ENCODE data around the gene TM4SF1. TPM values are rescaled to one million over a fixed set of nuclear protein-coding genes. Genes with fewer than 3 reads are reported as not detected.

TM4SF1 gene, protein sequence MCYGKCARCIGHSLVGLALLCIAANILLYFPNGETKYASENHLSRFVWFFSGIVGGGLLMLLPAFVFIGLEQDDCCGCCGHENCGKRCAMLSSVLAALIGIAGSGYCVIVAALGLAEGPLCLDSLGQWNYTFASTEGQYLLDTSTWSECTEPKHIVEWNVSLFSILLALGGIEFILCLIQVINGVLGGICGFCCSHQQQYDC
- not detected for total RNA-seq

DNA sequence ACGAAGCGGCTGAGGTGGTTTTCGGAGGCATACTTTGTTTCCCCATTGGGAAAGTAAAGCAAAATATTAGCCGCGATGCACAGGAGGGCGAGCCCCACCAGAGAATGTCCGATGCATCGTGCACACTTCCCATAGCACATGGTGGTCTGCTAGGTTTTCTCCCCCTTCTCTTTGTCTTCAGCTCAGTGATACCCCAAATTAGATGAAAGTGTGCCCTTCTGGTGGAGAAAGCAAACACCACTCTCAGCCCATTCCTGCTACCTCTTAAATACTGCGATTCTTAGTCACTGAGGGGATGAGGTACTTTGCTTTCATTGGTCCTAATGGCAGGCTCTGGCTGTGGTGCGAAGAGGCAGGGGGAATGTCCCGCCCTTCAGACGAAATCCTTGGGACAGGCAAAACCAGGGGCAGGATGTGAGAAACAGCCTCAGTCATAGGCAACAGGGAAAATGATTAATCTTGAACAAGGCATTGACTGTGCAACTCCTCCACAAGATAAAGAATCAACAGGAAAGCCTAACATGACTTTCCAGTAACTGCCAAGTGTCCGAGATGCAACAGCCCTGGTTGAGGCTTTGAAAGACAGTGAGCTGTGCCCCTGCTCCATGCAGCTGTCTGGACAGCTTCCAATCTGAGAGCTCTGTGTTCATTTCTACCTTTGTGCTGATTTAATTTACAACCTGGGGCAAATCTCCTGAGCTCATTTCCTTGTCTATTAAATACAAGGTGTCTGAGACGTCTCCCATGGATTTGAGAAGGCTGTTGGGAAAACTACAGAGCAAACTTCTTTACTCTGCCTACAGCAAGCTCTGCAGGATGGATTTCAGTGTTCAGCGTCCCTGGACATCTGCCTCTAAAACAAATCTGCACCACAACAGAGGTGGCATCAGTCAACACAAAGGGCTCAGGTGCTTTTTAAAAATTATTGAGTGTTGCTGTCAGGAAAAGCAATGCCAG, at the start of gene TM4SF1:
TM4SF1 (minus strand) TSS at position 242 of the 957 bp plus-strand sequence; CDS start at position 140, 102 bp downstream.
- H3K4me3 Mint-ChIP-seq = no peak within 1 kb of the TSS
- DNase-seq = no peak
- ChIA-PET CTCF (no interaction called here), POLR2A (no interaction called here)
- H3K36me3 Mint-ChIP-seq (ENCODE audit: low read depth) = no peaks in the 10 kb centered on the region
- peaks cover 4% of the 10 kb centered on the region for H3K27me3 Mint-ChIP-seq
- no peaks in the 10 kb centered on the region for H3K4me1 Mint-ChIP-seq
- H3K27ac Mint-ChIP-seq = no peak within 1 kb of the TSS
- no peaks in the 10 kb centered on the region for H3K9me3 Mint-ChIP-seq

DNA sequence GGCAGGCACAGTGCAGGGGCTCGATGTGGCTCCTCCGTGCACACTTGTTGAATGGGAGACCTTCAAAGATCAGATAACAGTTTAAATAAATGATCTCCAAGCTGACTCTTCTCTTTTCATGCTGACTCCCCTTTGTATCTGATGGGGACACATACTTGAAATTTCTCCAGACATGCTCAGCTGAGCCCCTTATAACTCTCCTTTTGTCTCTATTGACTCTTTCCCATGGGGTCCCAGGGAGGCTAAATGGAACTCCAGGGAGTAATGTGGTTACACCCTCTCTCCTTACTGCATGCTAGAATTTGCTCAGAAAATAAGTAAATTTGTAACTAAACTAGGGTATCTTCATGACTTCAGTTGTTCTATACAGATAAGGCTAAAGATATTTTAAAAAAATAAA, 48.9 kb upstream of the TM4SF1 start:
- no peak overlapping the region for H3K4me3 Mint-ChIP-seq
- CTCF ChIA-PET = no interaction called here
- H3K9me3 Mint-ChIP-seq = no peaks in the 10 kb centered on the region
- DNase-seq = no peak
- POLR2A ChIA-PET = no interaction called here
- no peaks in the 10 kb centered on the region for H3K4me1 Mint-ChIP-seq
- H3K27me3 Mint-ChIP-seq = peaks cover 20% of the 10 kb centered on the region
- H3K36me3 Mint-ChIP-seq (ENCODE audit: low read depth) = no peaks in the 10 kb centered on the region
- no peak overlapping the region for H3K27ac Mint-ChIP-seq

DNA sequence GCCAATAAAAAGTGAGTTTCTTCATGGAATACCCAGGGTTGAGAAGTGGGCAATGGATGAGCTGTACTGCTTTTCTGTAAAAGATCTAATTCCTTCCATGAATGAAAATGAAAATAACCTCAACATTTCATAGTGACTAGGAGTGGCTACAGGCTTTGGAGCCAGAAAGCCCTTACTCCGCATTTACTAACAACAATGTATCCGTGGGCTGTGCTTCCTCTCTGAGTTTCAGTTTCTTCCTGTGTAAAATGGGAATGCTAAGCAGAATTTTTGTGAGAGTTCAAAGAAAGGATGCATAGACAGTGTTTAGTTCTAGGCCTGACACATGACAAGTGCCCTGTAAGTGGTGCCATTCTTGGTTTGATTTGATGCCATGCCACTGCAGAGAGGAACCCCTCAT, 47.5 kb upstream of the TM4SF1 start:
- Mint-ChIP-seq H3K27ac (no peak overlapping the region), H3K9me3 (no peaks in the 10 kb centered on the region), H3K4me1 (no peaks in the 10 kb centered on the region), H3K27me3 (peaks cover 20% of the 10 kb centered on the region), H3K4me3 (no peak overlapping the region), H3K36me3 (ENCODE audit: low read depth) (no peaks in the 10 kb centered on the region)
- ChIA-PET CTCF (no interaction called here), POLR2A (no interaction called here)
- DNase-seq = no peak

DNA sequence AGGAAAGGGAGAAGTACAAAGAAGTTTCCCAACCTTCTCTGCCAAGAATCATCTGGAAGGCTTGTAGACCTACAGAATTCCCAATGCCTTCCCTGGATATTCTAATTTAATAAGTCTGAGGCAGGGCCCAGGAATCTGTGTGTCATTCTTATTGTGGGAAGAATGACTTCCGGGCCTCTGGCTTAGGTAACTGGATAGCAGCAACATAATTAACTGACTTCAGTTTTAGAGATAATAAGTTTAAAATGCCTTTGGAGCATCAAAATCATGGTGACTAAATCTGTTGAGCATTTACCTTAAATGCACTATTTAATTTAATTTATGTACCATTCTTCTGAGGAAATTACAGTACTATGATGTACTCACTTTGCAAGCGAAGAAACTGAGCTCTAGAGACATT, 44.3 kb upstream of the TM4SF1 start:
- Mint-ChIP-seq H3K27me3 (peaks cover 5% of the 10 kb centered on the region), H3K9me3 (no peaks in the 10 kb centered on the region), H3K36me3 (ENCODE audit: low read depth) (no peaks in the 10 kb centered on the region), H3K4me3 (no peak overlapping the region), H3K4me1 (peaks cover 3% of the 10 kb centered on the region), H3K27ac (no peak overlapping the region)
- ChIA-PET POLR2A (no interaction called here), CTCF (interaction anchor here (0.6 kb wide), 1 partner anchor 48 kb away, joined by 4 read pairs; no protein-coding TSS in a partner anchor)
- DNase-seq = no peak

DNA sequence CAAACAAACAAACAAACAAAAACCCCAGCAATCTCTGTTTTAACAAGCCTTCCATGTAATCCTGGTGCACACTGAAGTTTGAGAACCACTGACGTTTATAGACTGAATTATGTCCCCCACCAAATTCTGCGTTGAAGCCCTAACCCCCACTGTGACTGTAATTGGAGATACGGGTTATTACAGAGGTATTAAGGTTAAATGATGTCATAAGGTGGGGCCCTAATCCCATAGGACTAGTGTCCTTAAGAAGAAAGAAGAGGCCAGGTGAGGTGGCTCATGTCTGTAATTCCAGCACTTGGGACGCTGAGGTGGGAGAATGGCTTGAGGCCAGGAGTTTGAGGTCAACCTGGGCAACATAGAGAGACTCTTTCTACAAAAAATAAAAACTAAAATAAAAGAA, 42.4 kb upstream of the TM4SF1 start:
- Mint-ChIP-seq H3K27ac (no peak overlapping the region), H3K4me3 (no peak overlapping the region), H3K9me3 (no peaks in the 10 kb centered on the region), H3K36me3 (ENCODE audit: low read depth) (no peaks in the 10 kb centered on the region), H3K4me1 (peaks cover 3% of the 10 kb centered on the region), H3K27me3 (peaks cover 3% of the 10 kb centered on the region)
- DNase-seq = no peak
- POLR2A ChIA-PET = no interaction called here
- CTCF ChIA-PET = no interaction called here

DNA sequence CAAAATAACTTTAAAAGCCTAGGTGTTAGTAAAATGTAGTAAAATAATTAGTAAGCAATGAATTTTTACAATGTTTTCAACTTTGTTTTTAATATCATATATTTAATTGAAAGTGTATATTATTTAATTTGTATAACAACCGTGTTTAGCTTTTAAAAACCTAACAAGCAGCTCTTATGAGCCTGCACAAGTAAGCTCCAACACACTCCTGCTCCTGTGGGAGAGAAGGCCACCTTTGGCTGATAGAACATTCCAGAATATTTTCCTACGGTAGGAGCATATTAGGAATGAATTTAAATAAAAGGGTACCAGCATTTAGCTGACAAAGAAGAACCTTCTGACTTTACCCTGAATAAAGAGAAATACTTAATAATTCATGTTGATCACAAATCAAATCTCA, 40.3 kb upstream of the TM4SF1 start:
- ChIA-PET CTCF (no interaction called here), POLR2A (no interaction called here)
- H3K4me3 Mint-ChIP-seq = no peak overlapping the region
- H3K27ac Mint-ChIP-seq = no peak overlapping the region
- H3K27me3 Mint-ChIP-seq = no peaks in the 10 kb centered on the region
- no peak for DNase-seq
- H3K4me1 Mint-ChIP-seq = peaks cover 3% of the 10 kb centered on the region
- no peaks in the 10 kb centered on the region for H3K36me3 Mint-ChIP-seq (ENCODE audit: low read depth)
- H3K9me3 Mint-ChIP-seq = no peaks in the 10 kb centered on the region

DNA sequence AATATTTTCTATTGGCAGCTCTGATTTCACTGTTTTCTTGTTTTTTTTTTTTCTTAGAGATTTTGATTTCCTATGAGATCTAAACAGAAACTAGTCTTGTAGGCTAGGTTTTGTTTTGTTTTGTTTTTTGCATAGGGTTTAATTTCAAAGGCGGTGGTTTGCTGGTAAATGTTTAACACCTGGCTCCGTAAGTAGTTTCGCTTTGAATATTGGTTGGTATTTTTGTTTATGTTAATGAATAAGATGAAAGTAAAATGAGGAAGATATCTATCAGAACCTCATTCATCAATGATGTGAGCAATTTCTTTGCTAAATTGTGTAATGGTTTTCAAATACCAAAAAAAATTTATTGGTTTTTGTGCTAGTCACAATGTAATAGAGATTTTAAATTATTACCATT, 39.7 kb upstream of the TM4SF1 start:
- H3K4me1 Mint-ChIP-seq = peaks cover 3% of the 10 kb centered on the region
- no peak overlapping the region for H3K27ac Mint-ChIP-seq
- no peak for DNase-seq
- H3K36me3 Mint-ChIP-seq (ENCODE audit: low read depth) = no peaks in the 10 kb centered on the region
- H3K9me3 Mint-ChIP-seq = no peaks in the 10 kb centered on the region
- H3K27me3 Mint-ChIP-seq = no peaks in the 10 kb centered on the region
- no peak overlapping the region for H3K4me3 Mint-ChIP-seq
- ChIA-PET POLR2A (no interaction called here), CTCF (no interaction called here)

DNA sequence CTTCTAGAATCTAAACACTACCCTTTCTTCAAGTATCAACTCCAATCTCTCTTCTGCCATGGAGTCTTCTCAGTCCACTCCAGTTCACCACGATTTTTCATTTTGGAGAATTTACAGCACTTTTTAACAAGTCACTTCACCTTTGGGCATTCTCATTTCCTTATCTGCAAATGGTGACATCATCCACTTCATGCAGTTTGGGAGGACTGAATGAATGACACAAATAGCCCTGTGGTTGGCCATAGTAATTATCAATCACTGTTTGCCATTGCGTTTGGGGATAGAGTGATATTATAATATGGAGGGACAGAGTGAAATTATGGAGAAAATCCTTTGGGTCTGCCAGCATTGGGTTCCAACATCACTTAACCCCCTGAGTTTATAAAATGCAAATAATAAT, 38.0 kb upstream of the TM4SF1 start:
- Mint-ChIP-seq H3K4me1 (peaks cover 3% of the 10 kb centered on the region), H3K27ac (no peak overlapping the region), H3K36me3 (ENCODE audit: low read depth) (no peaks in the 10 kb centered on the region), H3K9me3 (no peaks in the 10 kb centered on the region), H3K27me3 (no peaks in the 10 kb centered on the region), H3K4me3 (no peak overlapping the region)
- ChIA-PET POLR2A (no interaction called here), CTCF (no interaction called here)
- no peak for DNase-seq

DNA sequence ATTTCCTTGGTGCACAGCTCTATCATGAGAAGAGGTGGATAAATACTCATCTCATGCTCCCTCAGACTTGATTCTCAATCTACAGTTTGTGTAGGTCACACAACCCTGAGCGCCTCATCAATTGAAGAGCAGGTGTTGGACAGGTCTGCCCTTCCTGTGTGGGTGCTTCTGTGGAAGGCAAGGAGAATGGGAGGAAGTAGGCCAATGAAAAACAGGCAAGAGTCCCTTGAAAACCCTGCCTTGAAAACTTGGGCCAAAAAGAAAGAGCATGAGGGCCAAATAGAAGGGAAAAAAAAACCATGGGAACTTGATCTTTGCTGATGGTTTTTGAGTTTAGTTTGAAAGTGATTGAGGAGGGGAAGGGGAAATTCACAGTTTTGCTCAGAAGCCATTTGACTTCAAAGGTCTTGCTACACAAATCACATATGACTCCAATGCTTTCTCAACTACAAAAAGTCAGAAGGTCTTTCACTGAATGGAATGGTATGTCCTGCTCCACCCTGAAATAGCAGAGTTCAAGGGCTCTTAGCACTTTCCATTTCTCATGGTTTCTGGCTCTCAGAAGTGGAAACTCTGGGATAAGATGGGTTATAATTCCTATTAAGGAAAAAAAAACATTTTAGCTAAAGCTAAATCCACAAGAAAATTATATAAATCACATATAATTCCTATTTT, 37.2 kb upstream of the TM4SF1 start:
- Mint-ChIP-seq H3K9me3 (no peaks in the 10 kb centered on the region), H3K4me3 (no peak overlapping the region), H3K27me3 (no peaks in the 10 kb centered on the region), H3K4me1 (peaks cover 3% of the 10 kb centered on the region), H3K27ac (no peak overlapping the region), H3K36me3 (ENCODE audit: low read depth) (no peaks in the 10 kb centered on the region)
- no peak for DNase-seq
- CTCF ChIA-PET = no interaction called here
- POLR2A ChIA-PET = no interaction called here

DNA sequence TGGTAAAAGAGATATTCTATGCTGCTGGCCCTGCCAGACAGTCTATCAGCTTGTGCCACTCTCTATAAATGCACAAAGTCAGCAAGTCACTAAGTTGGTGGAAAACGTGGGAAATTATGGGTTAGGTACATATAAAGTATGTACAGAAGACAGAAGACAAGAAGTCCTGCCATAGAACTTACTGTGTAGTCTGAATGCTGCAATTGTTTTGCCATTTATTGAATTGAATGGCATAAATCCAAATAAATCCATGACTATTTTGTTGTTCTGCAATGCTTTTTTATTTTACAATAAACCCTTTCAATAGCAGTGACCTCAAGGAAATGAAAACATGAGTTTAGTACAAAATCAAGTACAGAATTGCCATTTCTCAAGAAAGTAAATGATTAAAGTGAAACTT, 34.1 kb upstream of the TM4SF1 start:
- no peak for DNase-seq
- Mint-ChIP-seq H3K4me3 (no peak overlapping the region), H3K9me3 (no peaks in the 10 kb centered on the region), H3K36me3 (ENCODE audit: low read depth) (no peaks in the 10 kb centered on the region), H3K4me1 (no peaks in the 10 kb centered on the region), H3K27ac (no peak overlapping the region), H3K27me3 (peaks cover 3% of the 10 kb centered on the region)
- ChIA-PET POLR2A (no interaction called here), CTCF (no interaction called here)

DNA sequence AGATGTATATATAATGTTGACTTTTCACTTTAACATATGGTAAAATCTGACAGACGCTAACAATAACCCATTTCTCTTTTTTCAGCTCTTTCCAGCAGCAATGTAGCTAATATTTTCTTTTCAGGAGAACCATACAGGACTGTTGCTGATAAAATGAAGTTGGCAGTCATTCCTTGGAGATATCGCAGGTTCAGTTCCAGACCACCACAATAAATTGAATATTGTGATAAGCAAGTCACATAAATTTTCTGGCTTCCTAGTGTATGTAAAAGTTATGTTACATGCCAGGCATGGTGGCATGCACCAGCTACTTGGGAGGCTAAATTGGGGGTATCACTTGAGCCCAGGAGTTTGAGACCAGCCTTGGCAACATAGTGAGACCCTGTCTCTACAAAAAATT, 31.9 kb upstream of the TM4SF1 start:
- CTCF ChIA-PET = no interaction called here
- POLR2A ChIA-PET = no interaction called here
- no peak overlapping the region for H3K27ac Mint-ChIP-seq
- H3K4me3 Mint-ChIP-seq = no peak overlapping the region
- H3K4me1 Mint-ChIP-seq = no peaks in the 10 kb centered on the region
- peaks cover 7% of the 10 kb centered on the region for H3K27me3 Mint-ChIP-seq
- DNase-seq = no peak
- H3K36me3 Mint-ChIP-seq (ENCODE audit: low read depth) = no peaks in the 10 kb centered on the region
- no peaks in the 10 kb centered on the region for H3K9me3 Mint-ChIP-seq

DNA sequence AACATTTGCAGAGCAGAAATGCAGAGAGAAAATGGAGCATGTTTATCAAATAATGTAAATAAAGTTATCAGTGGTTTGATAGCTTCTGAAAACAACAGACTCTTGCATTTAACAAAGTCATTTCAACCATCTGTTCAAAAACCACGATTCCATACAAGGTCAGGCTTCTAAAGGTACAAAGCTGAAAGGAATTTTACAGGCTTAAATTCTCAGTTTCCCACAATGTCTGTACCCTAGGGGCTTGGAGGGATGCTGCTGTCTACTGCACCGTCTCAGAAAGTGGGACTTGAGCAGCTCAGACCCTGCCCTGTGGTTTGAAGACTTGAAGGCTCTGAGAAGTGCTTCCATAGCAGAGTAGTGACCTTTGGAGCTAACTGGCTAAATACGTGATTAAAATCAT, 30.4 kb upstream of the TM4SF1 start:
- H3K4me1 Mint-ChIP-seq = no peaks in the 10 kb centered on the region
- no peak for DNase-seq
- H3K27me3 Mint-ChIP-seq = peaks cover 8% of the 10 kb centered on the region
- no peak overlapping the region for H3K4me3 Mint-ChIP-seq
- ChIA-PET CTCF (no interaction called here), POLR2A (no interaction called here)
- H3K36me3 Mint-ChIP-seq (ENCODE audit: low read depth) = no peaks in the 10 kb centered on the region
- H3K27ac Mint-ChIP-seq = no peak overlapping the region
- H3K9me3 Mint-ChIP-seq = no peaks in the 10 kb centered on the region

DNA sequence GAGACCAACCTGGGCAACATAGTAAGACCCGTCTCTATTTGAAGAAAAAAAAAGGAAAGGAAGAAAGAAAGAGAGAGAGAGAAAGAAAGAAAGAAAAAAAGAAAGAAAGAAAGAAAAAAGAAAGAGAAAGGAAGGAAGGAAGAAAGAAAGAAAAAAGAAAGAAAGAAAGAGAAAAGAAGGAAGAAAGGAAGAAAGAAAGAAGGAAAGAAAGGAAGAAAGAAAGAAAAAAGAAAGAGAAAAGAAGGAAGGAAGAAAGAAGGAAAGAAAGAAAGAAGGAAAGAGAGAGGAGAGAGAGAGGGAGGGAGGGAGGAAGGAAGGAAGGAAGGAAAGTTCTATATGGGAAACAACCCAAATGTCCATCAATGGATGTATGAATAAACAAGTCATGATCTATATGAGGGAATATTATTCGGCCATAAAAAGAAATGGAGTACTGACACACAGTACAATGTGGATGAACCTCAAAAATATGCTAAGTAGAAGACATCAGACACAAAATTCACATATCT, 28.8 kb upstream of the TM4SF1 start:
- CTCF ChIA-PET = interaction anchor here (0.7 kb wide), 1 partner anchor 98 kb away, joined by 3 read pairs; no protein-coding TSS in a partner anchor

More for the DNA sequence above, 28.8 kb upstream of the TM4SF1 start:
- Mint-ChIP-seq H3K9me3 (no peaks in the 10 kb centered on the region), H3K4me1 (no peaks in the 10 kb centered on the region), H3K4me3 (no peak overlapping the region), H3K36me3 (ENCODE audit: low read depth) (no peaks in the 10 kb centered on the region), H3K27me3 (peaks cover 8% of the 10 kb centered on the region), H3K27ac (no peak overlapping the region)
- POLR2A ChIA-PET = no interaction called here
- DNase-seq = no peak

Measured in activated CD4-positive, alpha-beta T cell treated with anti-CD3 and anti-CD28 coated beads, Interleukin-2, amount 10 ng/mL, durations not matched to agents 7 days and 5 days (primary cell).